HepG2 (cell line): ENCODE measurements around the gene SLN. TPM values are rescaled to one million over a fixed set of nuclear protein-coding genes. Genes with fewer than 3 reads are reported as not detected.

ENCODE experiments used
- ATAC-seq: fragments of 200-7000 bp; cut with Tn5 transposase; 3 replicates; pipeline ENCODE4 v1.9.1; 2020; ENCODE audit warnings: mild to moderate bottlenecking, moderate library complexity
- BruUV-seq: library from RNA; stranded (reverse); fragments of 400-500 nt; replicated peaks from 2 replicates; lab custom pipeline; 2021; lab: Mats Ljungman, UMichigan
- CTCF ChIA-PET: fragments of 300-600 bp; formaldehyde crosslinking; extraction: SDS; loops from one replicate; lab custom pipeline; 2021; ENCODE audit warnings: low total read pairs, inconsistent platforms, low intra/inter-chr PET ratio; lab: Yijun Ruan, JAX
- POLR2A ChIA-PET: fragments of 350-600 bp; sonication (Branson Sonifier 250); formaldehyde crosslinking; loops from one replicate; lab custom pipeline; 2020; ENCODE audit warnings: antibody characterized with exemption, inconsistent platforms; lab: Yijun Ruan, JAX
- DNase-seq: peaks from one replicate; pipeline ENCODE4 v3.0.0-alpha.2; 2015; ENCODE audit warnings: low spot score
- FAIRE-seq: peaks from 3 replicates; lab custom pipeline; 2011; peaks lifted over from hg19 to GRCh38; lab: Jason Lieb, UNC
- H2AFZ ChIP-seq: one replicate; pipeline ENCODE4 v1.6.1; 2011; ENCODE audit warnings: low read length, inconsistent platforms
- H3K27ac ChIP-seq: fragments of 300-600 bp; 3 replicates; pipeline ENCODE4 v1.8.0; 2011; ENCODE audit warnings: mixed run types, mild to moderate bottlenecking, mixed read lengths, low read length, inconsistent platforms; ENCODE audit not compliant: insufficient read depth; ENCODE audit errors: extremely low read length
- H3K27me3 ChIP-seq, 2 experiments: fragments of 200-600 bp in 1 of 2; 2 replicates in 1 of 2; 3 replicates in 1 of 2; pipeline versions ENCODE4 v1.6.0 to v1.8.0; 2011; ENCODE audit warnings: low read length in 2 of 2, mild to moderate bottlenecking in 2 of 2, moderate library complexity in 2 of 2, inconsistent platforms in 1 of 2; ENCODE audit not compliant: insufficient read depth in 2 of 2, control insufficient read depth in 1 of 2
- H3K36me3 ChIP-seq, 2 experiments: fragments of 200-600 bp in 1 of 2; replicated peaks in 1 of 2; 2 replicates in 1 of 2; 3 replicates in 1 of 2; pipeline versions ENCODE4 v1.5.1 to v1.8.0; 2011; ENCODE audit warnings: low read length in 2 of 2, inconsistent platforms in 1 of 2; ENCODE audit not compliant: insufficient read depth in 2 of 2, control insufficient read depth in 1 of 2
- H3K4me1 ChIP-seq: 2 replicates; pipeline ENCODE4 v1.5.1; 2012; ENCODE audit warnings: low read length, inconsistent platforms; ENCODE audit not compliant: insufficient read depth
- H3K4me2 ChIP-seq: 2 replicates; pipeline ENCODE4 v1.6.0; 2011; ENCODE audit warnings: low read depth, low read length, inconsistent platforms
- H3K4me3 ChIP-seq, 3 experiments: fragments of 200-600 bp in 1 of 3; sonication (generic), shearing (Covaris generic) in 1 of 3; replicated peaks in 1 of 3; 2 replicates each; pipeline ENCODE4 v1.5.1; 2011 to 2016; ENCODE audit warnings: low read length in 3 of 3, inconsistent platforms in 2 of 3, low read depth in 2 of 3, mild to moderate bottlenecking in 2 of 3, control low read depth in 1 of 3, mixed read lengths in 1 of 3; ENCODE audit not compliant: insufficient read depth in 1 of 3
- H3K79me2 ChIP-seq: one replicate; pipeline ENCODE4 v1.6.1; 2011; ENCODE audit warnings: low read length, inconsistent platforms; ENCODE audit not compliant: insufficient read depth
- H3K9ac ChIP-seq: 2 replicates; pipeline ENCODE4 v1.6.0; 2011; ENCODE audit warnings: mild to moderate bottlenecking, low read depth, low read length, inconsistent platforms; ENCODE audit not compliant: insufficient read depth
- H3K9me3 ChIP-seq: 2 replicates; pipeline ENCODE4 v1.5.1; 2012; ENCODE audit warnings: mild to moderate bottlenecking, low read length
- H4K20me1 ChIP-seq: 2 replicates; pipeline ENCODE4 v1.6.0; 2011; ENCODE audit warnings: inconsistent platforms, mild to moderate bottlenecking, low read length, moderate library complexity; ENCODE audit not compliant: insufficient read depth
- KLF15 ChIP-seq: sonication (generic); formaldehyde crosslinking; IDR thresholded peaks from 2 replicates; pipeline ENCODE4 v1.8.1; 2023; ENCODE audit warnings: borderline replicate concordance, mild to moderate bottlenecking, inconsistent platforms, missing genetic modification reagents, mixed read lengths
- NCOA1 ChIP-seq: sonication (generic); formaldehyde crosslinking; IDR thresholded peaks from 2 replicates; pipeline ENCODE4 v1.9.0; 2021; ENCODE audit warnings: missing genetic modification reagents
- SIX1 ChIP-seq: sonication (generic); formaldehyde crosslinking; IDR thresholded peaks from 2 replicates; pipeline ENCODE4 v1.4.0; 2020; ENCODE audit warnings: missing genetic modification reagents, borderline replicate concordance
- SP5 ChIP-seq: IDR thresholded peaks from 2 replicates; pipeline ENCODE4 v1.6.1; 2016; ENCODE audit warnings: low read depth, borderline replicate concordance
- ZNF616 ChIP-seq: sonication (generic); formaldehyde crosslinking; IDR thresholded peaks from 2 replicates; pipeline ENCODE4 v1.5.0; 2020; ENCODE audit warnings: low read depth, mild to moderate bottlenecking, missing genetic modification reagents
- ZNF724P ChIP-seq: sonication (generic); formaldehyde crosslinking; IDR thresholded peaks from 2 replicates; pipeline ENCODE4 v1.8.0; 2022; ENCODE audit warnings: missing genetic modification reagents, borderline replicate concordance
- ZNF780A ChIP-seq: sonication (generic); formaldehyde crosslinking; IDR thresholded peaks from 2 replicates; pipeline ENCODE4 v1.8.0; 2022; ENCODE audit warnings: mild to moderate bottlenecking, missing genetic modification reagents, moderate library complexity
- WGBS: methylation state at CpG from one replicate; pipeline ENCODE4 v1.1.6; 2017; ENCODE audit warnings: low lambda C conversion rate; 5-methylcytosine and 5-hydroxymethylcytosine counted together
- in situ Hi-C: cut with HindIII; loops from 2 replicates; pipeline ENCODE4 v1.10.0; 2017; ENCODE audit warnings: low pct_unique_long_range_greater_than_20kb; ENCODE audit not compliant: extremely low pct_ligation_motif_present
- intact Hi-C: fragments of 100-400 bp; cut with micrococcal nuclease; formaldehyde crosslinking; loops from one replicate; pipeline ENCODE4 v1.10.0; 2022; ENCODE audit not compliant: unreplicated experiment
- polyA plus RNA-seq, 8 experiments: library from polyadenylated mRNA; depleted of rRNA in 3 of 8; stranded (reverse) in 7 of 8; unstranded in 1 of 8; fragments of >200 nt; fragmentation: Illumina TruSeq in 4 of 8; extraction: Trizol in 4 of 8; gene quantifications; 2 replicates each; pipeline versions ENCODE4 v1.2.1 to v1.2.3, GENCODE V29; 2011 to 2016; ENCODE audit warnings: low read depth in 4 of 8, missing spikeins in 1 of 8, mixed read lengths in 1 of 8; ENCODE audit not compliant: insufficient read depth in 1 of 8
- total RNA-seq, 5 experiments: library from RNA; depleted of rRNA; stranded (reverse); fragments of >200 nt; fragmentation: Illumina TruSeq; extraction: Trizol; gene quantifications; 2 replicates each; pipeline ENCODE4 v1.2.3, GENCODE V29; 2016; ENCODE audit warnings: low read depth in 1 of 5
- TF ChIP-seq, protein P1 (sequence below): sonication (generic); formaldehyde crosslinking; IDR thresholded peaks from 2 replicates; pipeline ENCODE4 v1.8.1; 2023; ENCODE audit warnings: mild to moderate bottlenecking, missing genetic modification reagents, borderline replicate concordance

SLN gene
- total and polyA plus RNA-seq, 2 of the 13 experiments (the other 11 are each of a cell fraction or from before 2014, with no cell fraction given), result not detected

DNA sequence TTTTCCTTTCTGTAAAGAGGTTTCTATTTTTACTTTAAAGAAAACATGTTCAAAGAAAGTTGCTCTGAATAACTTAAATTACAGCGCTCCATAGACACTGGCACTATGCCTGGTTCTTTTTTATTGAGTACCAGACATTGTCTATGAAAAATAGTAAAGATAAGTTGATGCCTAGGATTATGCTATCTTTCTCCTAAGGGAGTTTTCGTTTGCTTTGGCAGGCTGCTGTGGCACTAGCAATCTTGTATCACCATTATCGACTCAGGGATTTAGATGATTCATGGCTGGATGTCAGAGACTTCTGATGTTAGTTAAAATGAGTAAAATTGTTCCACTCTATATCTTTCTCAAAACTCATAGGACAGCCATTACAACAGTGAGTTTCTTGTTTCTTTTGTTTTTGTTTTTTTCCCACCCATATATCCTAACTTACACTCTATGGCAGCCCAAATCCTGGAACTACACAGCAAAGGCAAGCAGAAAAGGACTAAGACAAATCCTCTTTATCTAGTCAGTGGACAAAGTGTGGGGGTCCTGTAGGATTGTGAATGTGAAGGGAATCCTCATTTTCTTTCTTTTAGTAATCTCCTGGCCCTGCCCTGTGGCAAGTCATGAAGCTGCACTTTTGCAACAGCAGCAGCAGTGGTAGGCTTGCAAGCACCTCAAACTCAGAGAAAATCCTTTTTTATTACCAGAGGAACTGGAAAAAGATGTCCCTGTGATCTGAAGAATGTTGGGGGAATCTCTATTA is 20.7 kb downstream of the SLN start:
- Histone ChIP-seq H3K4me1 (no peaks in the 10 kb centered on the region), H3K9me3 (no peaks in the 10 kb centered on the region), H3K79me2 (no peaks in the 10 kb centered on the region), H3K27me3 (no peaks in the 10 kb centered on the region), H3K9ac (no peak overlapping the region), H3K27ac (no peak overlapping the region), H2AFZ (no peak overlapping the region), H4K20me1 (no peaks in the 10 kb centered on the region), H3K4me2 (no peak overlapping the region), H3K36me3 (no peaks in the 10 kb centered on the region), H3K4me3 (no peak overlapping the region)
- ChIA-PET POLR2A (no interaction called here), CTCF (interaction anchor here (2.2 to 2.9 kb wide), 2 partner anchors 115 to 142 kb away, joined by 18 to 36 read pairs; no protein-coding TSS in a partner anchor)
- in situ Hi-C loops (loop anchor here (5.0 kb wide), 1 partner anchor 124 kb away; the partner anchor contains the start of gene ALKBH8), intact Hi-C loops (no loop called here)
- DNase-seq, result no peak
- WGBS, result 3% methylated on average over 3 of the region's 3 CpGs
- TF ChIP-seq ZNF616 (CRISPR knock-in tag) (no peak), SIX1 (CRISPR knock-in tag) (no peak), ZNF780A (CRISPR knock-in tag) (no peak), ZNF724P (CRISPR knock-in tag) (no peak), NCOA1 (CRISPR knock-in tag) (no peak), SP5 (CRISPR knock-in tag) (no peak), KLF15 (no peak)
- TF ChIP-seq, protein P1, sequence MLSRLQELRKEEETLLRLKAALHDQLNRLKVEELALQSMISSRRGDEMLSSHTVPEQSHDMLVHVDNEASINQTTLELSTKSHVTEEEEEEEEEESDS, result no peak
- no peak for ATAC-seq
- FAIRE-seq, result no peak
- no TSS peak for BruUV-seq
